ENCODE measurements around the gene THSD4.

THSD4 gene

DNA sequence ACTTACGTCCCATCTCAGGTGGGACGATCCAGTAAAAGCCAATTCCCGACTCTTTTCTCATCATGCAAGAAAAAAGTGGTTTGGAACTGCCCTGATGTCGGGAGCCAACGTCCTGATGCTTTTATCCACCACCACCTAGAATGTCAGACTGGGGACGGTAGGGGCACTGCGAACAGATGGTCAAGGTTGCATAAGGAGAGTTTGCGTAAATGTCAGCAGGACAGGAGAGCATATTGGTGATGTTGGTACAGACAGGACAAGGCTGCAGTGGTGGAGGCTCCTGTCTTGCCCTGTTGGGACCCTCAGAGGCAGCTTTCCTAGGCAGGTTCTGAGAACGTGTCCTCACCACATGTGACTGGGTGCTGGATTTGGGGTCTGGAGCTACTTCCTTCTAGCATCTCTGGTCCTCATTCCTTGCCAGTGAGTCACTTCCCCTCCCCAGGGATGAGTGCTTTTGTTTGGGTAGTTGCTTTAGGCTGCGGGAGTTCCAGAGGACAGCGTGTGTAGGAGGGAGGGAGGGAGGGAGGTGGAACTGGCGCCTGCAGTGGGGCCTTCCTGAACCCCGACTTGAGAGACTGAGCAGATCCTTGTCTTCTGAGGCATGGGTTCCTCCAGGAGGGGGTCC is 21.0 kb downstream of the THSD4 start:
- Histone ChIP-seq H3K27ac (ENCODE audit: low read length) (no peak overlapping the region), H3K36me3 (replicated peaks; ENCODE audit: insufficient read depth, low read length) (no peaks in the 10 kb centered on the region), H3K27me3 (replicated peaks; ENCODE audit: insufficient read depth, low read length) (no peaks in the 10 kb centered on the region), H3F3A (ENCODE audit: insufficient read depth, low read length) (no peaks in the 10 kb centered on the region), H3K9me3 (replicated peaks; ENCODE audit: insufficient read depth, low read length) (no peaks in the 10 kb centered on the region), H3K4me2 (ENCODE audit: low read depth, low read length) (no peak overlapping the region), H3K79me2 (ENCODE audit: low read length) (no peaks in the 10 kb centered on the region), H2AFZ (ENCODE audit: low read length) (no peak overlapping the region), H3K4me1 (ENCODE audit: low read length) (no peaks in the 10 kb centered on the region), H4K20me1 (ENCODE audit: insufficient read depth, low read length) (no peaks in the 10 kb centered on the region), H3K9ac (ENCODE audit: low read length) (no peak overlapping the region), H3K9me2 (replicated peaks; ENCODE audit: insufficient read depth, low read length) (no peaks in the 10 kb centered on the region), H3K4me3 (ENCODE audit: low read length) (no peak overlapping the region)
- DNase-seq, result no peak
- TF ChIP-seq EZH2phosphoT487 (IDR thresholded peaks at IDR 0.05; ENCODE audit: low read length), result no peak
- no peak for TF ChIP-seq EZH2 (optimal IDR thresholded peaks at IDR 0.05; ENCODE audit: low read depth, low read length)
- TF ChIP-seq, protein P1, sequence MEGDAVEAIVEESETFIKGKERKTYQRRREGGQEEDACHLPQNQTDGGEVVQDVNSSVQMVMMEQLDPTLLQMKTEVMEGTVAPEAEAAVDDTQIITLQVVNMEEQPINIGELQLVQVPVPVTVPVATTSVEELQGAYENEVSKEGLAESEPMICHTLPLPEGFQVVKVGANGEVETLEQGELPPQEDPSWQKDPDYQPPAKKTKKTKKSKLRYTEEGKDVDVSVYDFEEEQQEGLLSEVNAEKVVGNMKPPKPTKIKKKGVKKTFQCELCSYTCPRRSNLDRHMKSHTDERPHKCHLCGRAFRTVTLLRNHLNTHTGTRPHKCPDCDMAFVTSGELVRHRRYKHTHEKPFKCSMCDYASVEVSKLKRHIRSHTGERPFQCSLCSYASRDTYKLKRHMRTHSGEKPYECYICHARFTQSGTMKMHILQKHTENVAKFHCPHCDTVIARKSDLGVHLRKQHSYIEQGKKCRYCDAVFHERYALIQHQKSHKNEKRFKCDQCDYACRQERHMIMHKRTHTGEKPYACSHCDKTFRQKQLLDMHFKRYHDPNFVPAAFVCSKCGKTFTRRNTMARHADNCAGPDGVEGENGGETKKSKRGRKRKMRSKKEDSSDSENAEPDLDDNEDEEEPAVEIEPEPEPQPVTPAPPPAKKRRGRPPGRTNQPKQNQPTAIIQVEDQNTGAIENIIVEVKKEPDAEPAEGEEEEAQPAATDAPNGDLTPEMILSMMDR (IDR thresholded peaks at IDR 0.05; ENCODE audit: low read length), result no peak

DNA sequence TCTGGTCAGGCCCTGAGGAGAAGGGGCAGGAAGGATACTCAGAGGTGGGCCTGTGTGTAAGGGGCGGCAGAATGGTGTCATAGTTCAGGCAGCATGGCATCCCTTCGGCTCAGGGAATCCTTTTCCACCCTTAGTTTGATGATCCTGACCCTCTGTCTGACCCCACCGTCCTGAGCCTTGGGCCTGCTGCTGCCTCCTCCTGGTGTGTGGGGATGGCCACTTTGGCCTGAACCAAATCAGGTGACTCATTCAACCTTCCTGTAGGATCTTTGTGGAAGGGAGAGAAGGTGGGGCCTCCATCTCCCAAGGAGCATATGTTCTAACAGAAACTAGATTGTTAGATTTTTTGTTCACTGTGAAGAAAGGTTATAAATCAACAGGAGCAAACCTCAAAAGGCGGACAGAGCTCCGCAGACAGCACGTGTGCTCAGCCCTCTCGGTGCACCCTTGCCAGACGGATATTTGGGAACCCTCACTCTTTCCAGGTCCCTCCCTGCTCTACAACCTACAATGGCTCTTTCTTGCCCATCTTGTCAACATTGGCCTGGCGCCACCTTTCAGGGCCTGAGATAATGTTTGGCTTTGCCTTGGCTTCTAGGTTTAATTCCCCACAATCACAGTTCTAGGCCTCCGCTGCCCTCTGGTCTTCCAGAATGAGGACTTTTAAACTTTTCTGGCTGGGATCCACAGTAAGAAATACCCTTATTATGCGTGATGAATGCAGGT is 21.7 kb downstream of the THSD4 start:
- H3K4me2 ChIP-seq (ENCODE audit: low read depth, low read length), result no peak overlapping the region
- no peak overlapping the region for H3K4me3 ChIP-seq (ENCODE audit: low read length)
- no peaks in the 10 kb centered on the region for H4K20me1 ChIP-seq (ENCODE audit: insufficient read depth, low read length)
- no peak for DNase-seq
- no peaks in the 10 kb centered on the region for H3K4me1 ChIP-seq (ENCODE audit: low read length)
- no peaks in the 10 kb centered on the region for H3K27me3 ChIP-seq (replicated peaks; ENCODE audit: insufficient read depth, low read length)
- no peaks in the 10 kb centered on the region for H3K79me2 ChIP-seq (ENCODE audit: low read length)
- no peak overlapping the region for H3K9ac ChIP-seq (ENCODE audit: low read length)
- no peaks in the 10 kb centered on the region for H3K9me2 ChIP-seq (replicated peaks; ENCODE audit: insufficient read depth, low read length)
- H3K9me3 ChIP-seq (replicated peaks; ENCODE audit: insufficient read depth, low read length), result no peaks in the 10 kb centered on the region
- no peak for TF ChIP-seq EZH2 (optimal IDR thresholded peaks at IDR 0.05; ENCODE audit: low read depth, low read length)
- TF ChIP-seq, protein P1 (IDR thresholded peaks at IDR 0.05; ENCODE audit: low read length), result no peak
- no peak for TF ChIP-seq EZH2phosphoT487 (IDR thresholded peaks at IDR 0.05; ENCODE audit: low read length)
- no peaks in the 10 kb centered on the region for H3K36me3 ChIP-seq (replicated peaks; ENCODE audit: insufficient read depth, low read length)
- no peak overlapping the region for H3K27ac ChIP-seq (ENCODE audit: low read length)
- H2AFZ ChIP-seq (ENCODE audit: low read length), result no peak overlapping the region
- no peaks in the 10 kb centered on the region for H3F3A ChIP-seq (ENCODE audit: insufficient read depth, low read length)

DNA sequence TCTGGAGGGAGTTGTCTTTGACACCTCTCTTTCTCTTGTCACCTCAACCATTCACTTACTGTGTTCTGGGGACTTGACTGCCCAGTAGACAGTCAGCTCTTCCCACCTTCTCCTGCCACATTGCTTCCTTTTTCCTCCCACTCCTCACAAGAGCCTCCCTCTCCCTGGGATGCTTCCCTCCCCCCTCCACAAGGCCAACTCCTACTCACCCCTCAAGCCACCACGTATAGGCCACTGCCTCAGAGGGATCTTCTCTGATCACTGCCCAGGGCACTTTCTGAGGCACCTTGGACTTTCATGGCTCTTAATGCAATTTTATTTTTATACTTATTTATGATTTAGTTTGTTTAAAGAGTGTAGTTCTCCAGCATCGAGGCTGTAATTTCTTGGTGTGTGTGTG is 23.2 kb downstream of the THSD4 start:
- no peak for DNase-seq
- H3K4me2 ChIP-seq (ENCODE audit: low read depth, low read length), result no peak overlapping the region
- H3K79me2 ChIP-seq (ENCODE audit: low read length), result no peaks in the 10 kb centered on the region
- H4K20me1 ChIP-seq (ENCODE audit: insufficient read depth, low read length), result no peaks in the 10 kb centered on the region
- no peak overlapping the region for H3K4me3 ChIP-seq (ENCODE audit: low read length)
- no peaks in the 10 kb centered on the region for H3K9me3 ChIP-seq (replicated peaks; ENCODE audit: insufficient read depth, low read length)
- H3K36me3 ChIP-seq (replicated peaks; ENCODE audit: insufficient read depth, low read length), result no peaks in the 10 kb centered on the region
- no peak for TF ChIP-seq EZH2 (optimal IDR thresholded peaks at IDR 0.05; ENCODE audit: low read depth, low read length)
- TF ChIP-seq, protein P1 (IDR thresholded peaks at IDR 0.05; ENCODE audit: low read length), result no peak
- no peak for TF ChIP-seq EZH2phosphoT487 (IDR thresholded peaks at IDR 0.05; ENCODE audit: low read length)
- no peaks in the 10 kb centered on the region for H3K9me2 ChIP-seq (replicated peaks; ENCODE audit: insufficient read depth, low read length)
- H3K27ac ChIP-seq (ENCODE audit: low read length), result no peak overlapping the region
- H3K9ac ChIP-seq (ENCODE audit: low read length), result no peak overlapping the region
- H3F3A ChIP-seq (ENCODE audit: insufficient read depth, low read length), result no peaks in the 10 kb centered on the region
- no peaks in the 10 kb centered on the region for H3K4me1 ChIP-seq (ENCODE audit: low read length)
- no peak overlapping the region for H2AFZ ChIP-seq (ENCODE audit: low read length)
- no peaks in the 10 kb centered on the region for H3K27me3 ChIP-seq (replicated peaks; ENCODE audit: insufficient read depth, low read length)

All from MM.1S (cell line).